NB4 (cell line): ENCODE data around the gene KCNQ4.

Experiments used
- DNase-seq: peaks from one replicate; pipeline ENCODE4 v3.0.0; 2010; ENCODE audit warnings: low read depth
- H3K4me3 ChIP-seq: one replicate; pipeline ENCODE4 v1.5.1; 2011; ENCODE audit warnings: mild to moderate bottlenecking, low read depth, low read length, moderate library complexity
- MYC ChIP-seq: IDR thresholded peaks from 2 replicates; pipeline ENCODE4 v1.6.1; 2011; ENCODE audit warnings: low read depth, low read length
- POLR2A ChIP-seq: IDR thresholded peaks from 2 replicates; pipeline ENCODE4 v1.6.1; 2011; ENCODE audit warnings: mild to moderate bottlenecking; ENCODE audit not compliant: insufficient read length; ENCODE audit errors: extremely low read depth
- TF ChIP-seq, protein P1 (sequence below): IDR thresholded peaks from 2 replicates; pipeline ENCODE4 v1.6.1; 2011; ENCODE audit warnings: low read depth, low read length
- TF ChIP-seq, protein P2 (sequence below): IDR thresholded peaks from one replicate; pipeline ENCODE4 v1.5.1; 2012; ENCODE audit warnings: low read depth, low read length

KCNQ4 gene

DNA sequence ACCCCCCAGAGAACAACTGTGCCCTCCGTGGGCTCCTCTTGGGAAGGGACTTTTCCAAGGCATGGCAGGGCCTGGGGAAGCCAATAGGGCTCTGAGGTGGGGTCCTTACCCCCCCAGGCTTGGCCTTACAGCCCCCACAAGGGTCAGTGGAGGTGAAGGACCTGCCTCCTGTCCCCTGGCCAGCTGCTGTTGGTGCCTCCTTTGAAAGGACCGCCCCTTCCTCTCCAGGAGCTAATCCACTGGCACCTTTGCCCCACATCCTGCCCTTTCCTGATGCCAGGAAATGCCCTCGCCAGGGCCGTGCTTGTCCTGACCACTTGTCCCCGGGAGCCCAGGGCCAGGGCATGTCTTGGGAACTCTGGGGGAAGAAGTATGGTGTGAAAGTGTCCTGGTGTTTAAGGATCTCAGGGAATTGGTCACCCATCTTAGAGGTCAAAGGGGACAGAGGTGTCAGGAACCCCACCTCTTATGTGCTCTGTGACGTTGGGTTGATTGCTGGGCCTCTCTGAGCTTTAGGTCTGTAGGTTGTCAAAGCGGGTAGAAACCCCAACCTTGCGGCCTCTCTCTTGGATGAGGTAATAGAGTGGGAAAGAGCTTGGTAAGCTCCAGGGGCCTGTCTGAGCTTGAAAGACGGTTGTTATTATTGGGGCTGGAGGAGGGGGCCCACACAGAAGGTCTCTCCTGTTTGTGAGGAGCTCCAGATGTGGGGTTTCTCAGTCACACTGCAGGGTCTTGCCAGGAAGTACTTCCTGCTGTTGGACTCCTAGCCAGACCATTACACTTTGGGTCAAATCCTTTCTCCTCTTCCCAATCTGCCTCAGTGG is 2.8 kb downstream of the KCNQ4 start:
- DNase-seq = no peak
- TF ChIP-seq POLR2A (no peak), MYC (no peak)
- TF ChIP-seq, protein P1, sequence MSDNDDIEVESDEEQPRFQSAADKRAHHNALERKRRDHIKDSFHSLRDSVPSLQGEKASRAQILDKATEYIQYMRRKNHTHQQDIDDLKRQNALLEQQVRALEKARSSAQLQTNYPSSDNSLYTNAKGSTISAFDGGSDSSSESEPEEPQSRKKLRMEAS = no peak
- TF ChIP-seq, protein P2, sequence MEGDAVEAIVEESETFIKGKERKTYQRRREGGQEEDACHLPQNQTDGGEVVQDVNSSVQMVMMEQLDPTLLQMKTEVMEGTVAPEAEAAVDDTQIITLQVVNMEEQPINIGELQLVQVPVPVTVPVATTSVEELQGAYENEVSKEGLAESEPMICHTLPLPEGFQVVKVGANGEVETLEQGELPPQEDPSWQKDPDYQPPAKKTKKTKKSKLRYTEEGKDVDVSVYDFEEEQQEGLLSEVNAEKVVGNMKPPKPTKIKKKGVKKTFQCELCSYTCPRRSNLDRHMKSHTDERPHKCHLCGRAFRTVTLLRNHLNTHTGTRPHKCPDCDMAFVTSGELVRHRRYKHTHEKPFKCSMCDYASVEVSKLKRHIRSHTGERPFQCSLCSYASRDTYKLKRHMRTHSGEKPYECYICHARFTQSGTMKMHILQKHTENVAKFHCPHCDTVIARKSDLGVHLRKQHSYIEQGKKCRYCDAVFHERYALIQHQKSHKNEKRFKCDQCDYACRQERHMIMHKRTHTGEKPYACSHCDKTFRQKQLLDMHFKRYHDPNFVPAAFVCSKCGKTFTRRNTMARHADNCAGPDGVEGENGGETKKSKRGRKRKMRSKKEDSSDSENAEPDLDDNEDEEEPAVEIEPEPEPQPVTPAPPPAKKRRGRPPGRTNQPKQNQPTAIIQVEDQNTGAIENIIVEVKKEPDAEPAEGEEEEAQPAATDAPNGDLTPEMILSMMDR = no peak
- H3K4me3 ChIP-seq = no peak overlapping the region

DNA sequence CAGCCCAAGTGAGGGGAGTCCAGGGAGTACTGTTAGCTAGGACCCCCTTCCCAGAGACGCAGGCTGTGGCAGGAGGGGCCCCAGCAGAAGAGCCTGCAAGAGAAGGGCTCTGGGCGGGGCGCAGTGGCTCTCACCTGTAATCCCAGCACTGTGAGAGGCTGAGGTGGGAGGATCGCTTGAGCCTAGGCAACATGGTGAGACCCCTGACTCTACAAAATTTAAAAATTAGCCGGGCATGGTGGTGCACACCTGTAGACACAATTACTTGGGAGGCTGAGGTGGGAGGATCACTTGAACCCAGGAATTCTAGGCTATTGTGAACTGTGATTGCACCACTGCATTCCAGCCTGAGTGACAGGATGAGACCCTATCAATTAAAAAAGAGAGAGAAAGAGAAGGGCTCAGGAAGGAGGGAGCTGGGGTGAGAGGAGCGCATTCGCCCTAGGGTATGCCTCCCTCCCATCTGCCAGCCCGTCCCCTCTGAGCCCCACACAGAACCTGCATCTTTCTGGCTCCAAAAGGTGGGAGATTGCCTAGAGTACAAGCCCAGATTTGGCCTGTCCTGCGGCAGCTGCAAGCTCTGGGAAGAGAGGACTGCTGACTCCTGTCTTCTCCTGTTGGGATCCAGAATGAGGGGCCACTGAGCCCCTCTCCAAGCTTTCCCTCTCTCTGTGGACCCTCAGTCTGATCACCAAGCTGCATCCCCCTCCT is 3.6 kb downstream of the KCNQ4 start:
- no peak overlapping the region for H3K4me3 ChIP-seq
- TF ChIP-seq, protein P1 = no peak
- TF ChIP-seq POLR2A (no peak), MYC (no peak)
- TF ChIP-seq, protein P2 = no peak
- DNase-seq = no peak

DNA sequence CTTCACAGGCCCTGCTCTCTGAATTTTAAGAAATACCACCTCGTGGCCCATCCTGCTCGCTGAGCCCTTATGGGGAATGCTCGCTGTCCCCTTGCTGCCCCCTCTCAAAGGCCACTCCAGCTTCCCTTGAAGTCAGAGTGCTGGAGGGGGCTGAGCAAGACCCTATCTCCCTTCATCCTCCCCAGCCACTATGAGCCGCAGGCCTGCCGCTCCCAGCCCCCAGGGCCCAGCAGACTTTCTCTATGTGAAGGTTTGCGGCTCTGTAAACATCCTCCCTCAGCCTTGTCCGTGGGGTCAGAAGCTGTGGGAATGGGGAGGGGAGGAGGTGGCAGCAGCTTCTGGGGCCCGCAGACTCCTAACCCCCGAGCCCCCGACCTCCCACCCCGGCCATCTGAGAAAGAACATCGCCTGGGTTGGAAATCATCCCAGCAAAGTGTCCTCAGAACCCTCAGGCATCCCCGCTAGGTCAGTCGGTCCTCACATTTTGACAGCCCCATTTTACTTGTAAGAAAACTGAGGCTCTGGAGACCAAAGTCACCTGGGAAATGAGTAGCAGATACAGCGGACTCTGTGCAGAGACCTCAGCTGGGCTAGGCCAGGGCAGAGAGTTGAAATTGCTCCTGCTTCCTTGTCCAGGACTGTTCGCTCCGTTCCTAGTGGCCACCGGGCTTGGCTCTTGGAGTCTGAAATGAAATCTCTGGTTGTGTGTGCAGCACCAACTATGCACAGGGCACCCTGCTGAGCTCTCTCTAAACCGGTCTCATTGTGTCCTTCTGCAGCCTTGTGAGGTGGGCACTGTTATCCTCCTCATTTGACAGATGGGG is 4.4 kb downstream of the KCNQ4 start:
- DNase-seq = no peak
- H3K4me3 ChIP-seq = no peak overlapping the region
- TF ChIP-seq, protein P1 = no peak
- no peak for TF ChIP-seq MYC
- TF ChIP-seq, protein P2 = no peak
- no peak for TF ChIP-seq POLR2A

DNA sequence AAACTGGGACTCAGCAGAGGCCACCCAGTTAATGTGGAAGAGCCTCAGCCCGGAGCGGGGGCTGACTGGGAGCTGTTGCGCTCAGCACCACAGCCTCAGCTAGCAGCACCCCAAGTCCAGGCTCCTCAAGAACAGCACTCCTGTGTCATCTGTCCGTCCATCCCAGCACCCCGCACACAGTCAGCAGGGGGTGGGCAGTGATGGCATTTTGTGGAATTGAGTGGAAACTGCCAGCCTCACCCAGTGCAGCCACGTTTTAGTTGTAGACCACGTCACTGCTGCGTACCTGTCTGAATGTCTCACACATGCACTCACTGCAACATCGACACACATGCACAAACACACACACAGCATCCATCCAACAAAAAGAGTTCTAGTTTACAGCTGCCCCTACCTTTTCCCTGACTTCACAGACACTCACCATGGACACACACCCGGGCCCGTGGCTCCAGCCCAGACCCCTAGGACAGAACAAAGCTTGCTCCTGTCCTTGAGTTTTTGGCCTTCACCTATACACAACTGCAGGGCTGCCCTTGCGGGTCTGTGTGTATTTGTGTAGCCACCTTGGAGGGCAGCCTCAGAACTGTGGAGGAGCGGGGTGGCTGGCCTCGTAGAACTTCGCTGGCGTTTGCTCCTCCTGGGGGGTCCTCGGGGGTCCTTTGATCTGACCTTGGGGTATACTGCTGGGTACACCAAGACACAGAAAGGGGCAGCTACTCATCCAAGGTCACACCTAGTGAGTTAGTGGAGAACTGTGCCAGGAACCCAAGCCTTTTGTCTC is 5.2 kb downstream of the KCNQ4 start:
- H3K4me3 ChIP-seq = no peak overlapping the region
- no peak for DNase-seq
- no peak for TF ChIP-seq MYC
- TF ChIP-seq POLR2A = no peak
- TF ChIP-seq, protein P2 = no peak
- TF ChIP-seq, protein P1 = no peak

DNA sequence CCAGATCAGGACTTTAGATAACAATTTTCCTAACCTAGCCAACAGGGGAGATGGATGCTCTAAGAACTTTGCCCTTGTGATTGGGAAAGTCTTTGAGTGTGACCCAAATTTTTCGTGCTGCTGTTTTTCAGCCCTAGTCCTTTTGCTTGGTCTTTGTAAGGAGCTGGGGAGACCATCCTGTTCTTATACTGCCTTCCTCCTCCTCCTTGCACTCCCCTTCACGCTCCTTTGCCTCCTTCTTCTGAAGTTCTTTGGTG is 5.7 kb downstream of the KCNQ4 start:
- DNase-seq = no peak
- TF ChIP-seq MYC (no peak), POLR2A (no peak)
- TF ChIP-seq, protein P1 = no peak
- TF ChIP-seq, protein P2 = no peak
- no peak overlapping the region for H3K4me3 ChIP-seq
